ENCODE results near the gene LMOD2.

The LMOD2 gene

GRCh38 chr7:123689250-123689649, 33.6 kb downstream of the LMOD2 start:
- Histone ChIP-seq H3F3A (ENCODE audit: low read depth) (no peaks in the 10 kb centered on the region), H3K4me1 (ENCODE audit: insufficient read depth, low read length, poor library complexity, severe bottlenecking) (no peaks in the 10 kb centered on the region), H3K36me3 (ENCODE audit: insufficient read depth, low read length) (peaks cover 38% of the 10 kb centered on the region; the same call in 1 of the 2 replicates), H3K79me2 (ENCODE audit: insufficient read depth, low read length) (no peaks in the 10 kb centered on the region), H3K9me3 (ENCODE audit: insufficient read depth, low read depth, low read length) (no peaks in the 10 kb centered on the region), H3K27me3 (ENCODE audit: insufficient read depth, low read length, poor library complexity, severe bottlenecking) (no peaks in the 10 kb centered on the region), H3K9me2 (replicated peaks; ENCODE audit: low read depth, low read length) (no peaks in the 10 kb centered on the region), H3K4me3 (ENCODE audit: low read length, poor library complexity, severe bottlenecking) (no peak overlapping the region), H3K9ac (ENCODE audit: low read depth, low read length, poor library complexity, severe bottlenecking) (no peak overlapping the region), H2AFZ (ENCODE audit: low read length) (no peak overlapping the region), H4K20me1 (ENCODE audit: insufficient read depth, low read length, poor library complexity, severe bottlenecking) (no peaks in the 10 kb centered on the region), H3K4me2 (ENCODE audit: low read depth, low read length, poor library complexity, severe bottlenecking) (no peak overlapping the region)
- no peak for TF ChIP-seq EZH2phosphoT487 (IDR thresholded peaks at IDR 0.05; ENCODE audit: borderline replicate concordance)
- no peak for TF ChIP-seq CTCF (conservative IDR thresholded peaks at IDR 0.05; ENCODE audit: low read length)

- H3K9me2 ChIP-seq (replicated peaks; ENCODE audit: low read depth, low read length): no peaks in the 10 kb centered on the region
- H3K4me3 ChIP-seq (ENCODE audit: low read length, poor library complexity, severe bottlenecking): no peak overlapping the region
- no peak overlapping the region for H2AFZ ChIP-seq (ENCODE audit: low read length)
- no peak overlapping the region for H3K9ac ChIP-seq (ENCODE audit: low read depth, low read length, poor library complexity, severe bottlenecking)
- no peak overlapping the region for H3K4me2 ChIP-seq (ENCODE audit: low read depth, low read length, poor library complexity, severe bottlenecking)
- H4K20me1 ChIP-seq (ENCODE audit: insufficient read depth, low read length, poor library complexity, severe bottlenecking): no peaks in the 10 kb centered on the region
- H3K79me2 ChIP-seq (ENCODE audit: insufficient read depth, low read length): no peaks in the 10 kb centered on the region
- H3K27me3 ChIP-seq (ENCODE audit: insufficient read depth, low read length, poor library complexity, severe bottlenecking): no peaks in the 10 kb centered on the region
- no peak for TF ChIP-seq EZH2phosphoT487 (IDR thresholded peaks at IDR 0.05; ENCODE audit: borderline replicate concordance)
- TF ChIP-seq CTCF (conservative IDR thresholded peaks at IDR 0.05; ENCODE audit: low read length): no peak
- peaks cover 42% of the 10 kb centered on the region; the same call in 1 of the 2 replicates for H3K36me3 ChIP-seq (ENCODE audit: insufficient read depth, low read length)
- no peaks in the 10 kb centered on the region for H3K4me1 ChIP-seq (ENCODE audit: insufficient read depth, low read length, poor library complexity, severe bottlenecking)
- no peaks in the 10 kb centered on the region for H3K9me3 ChIP-seq (ENCODE audit: insufficient read depth, low read depth, low read length)
- no peaks in the 10 kb centered on the region for H3F3A ChIP-seq (ENCODE audit: low read depth)
These were observed 34.9 kb downstream of the LMOD2 start for GRCh38 chr7:123690550-123690949.

- Histone ChIP-seq H3K9me2 (replicated peaks; ENCODE audit: low read depth, low read length) (no peaks in the 10 kb centered on the region), H3K4me3 (ENCODE audit: low read length, poor library complexity, severe bottlenecking) (no peak overlapping the region), H3K9me3 (ENCODE audit: insufficient read depth, low read depth, low read length) (no peaks in the 10 kb centered on the region), H3K9ac (ENCODE audit: low read depth, low read length, poor library complexity, severe bottlenecking) (no peak overlapping the region), H3K27me3 (ENCODE audit: insufficient read depth, low read length, poor library complexity, severe bottlenecking) (no peaks in the 10 kb centered on the region), H3K4me2 (ENCODE audit: low read depth, low read length, poor library complexity, severe bottlenecking) (no peak overlapping the region), H3K79me2 (ENCODE audit: insufficient read depth, low read length) (no peaks in the 10 kb centered on the region), H3K4me1 (ENCODE audit: insufficient read depth, low read length, poor library complexity, severe bottlenecking) (no peaks in the 10 kb centered on the region), H3F3A (ENCODE audit: low read depth) (no peaks in the 10 kb centered on the region), H4K20me1 (ENCODE audit: insufficient read depth, low read length, poor library complexity, severe bottlenecking) (no peaks in the 10 kb centered on the region), H3K36me3 (ENCODE audit: insufficient read depth, low read length) (peaks cover 53% of the 10 kb centered on the region; the same call in 1 of the 2 replicates), H2AFZ (ENCODE audit: low read length) (no peak overlapping the region)
- TF ChIP-seq CTCF (conservative IDR thresholded peaks at IDR 0.05; ENCODE audit: low read length) (no peak), EZH2phosphoT487 (IDR thresholded peaks at IDR 0.05; ENCODE audit: borderline replicate concordance) (no peak)
These were observed 36.8 kb downstream of the LMOD2 start for GRCh38 chr7:123692471-123692877.
